ENCODE data around the gene ATP6V1G2.

Gene ATP6V1G2

DNA sequence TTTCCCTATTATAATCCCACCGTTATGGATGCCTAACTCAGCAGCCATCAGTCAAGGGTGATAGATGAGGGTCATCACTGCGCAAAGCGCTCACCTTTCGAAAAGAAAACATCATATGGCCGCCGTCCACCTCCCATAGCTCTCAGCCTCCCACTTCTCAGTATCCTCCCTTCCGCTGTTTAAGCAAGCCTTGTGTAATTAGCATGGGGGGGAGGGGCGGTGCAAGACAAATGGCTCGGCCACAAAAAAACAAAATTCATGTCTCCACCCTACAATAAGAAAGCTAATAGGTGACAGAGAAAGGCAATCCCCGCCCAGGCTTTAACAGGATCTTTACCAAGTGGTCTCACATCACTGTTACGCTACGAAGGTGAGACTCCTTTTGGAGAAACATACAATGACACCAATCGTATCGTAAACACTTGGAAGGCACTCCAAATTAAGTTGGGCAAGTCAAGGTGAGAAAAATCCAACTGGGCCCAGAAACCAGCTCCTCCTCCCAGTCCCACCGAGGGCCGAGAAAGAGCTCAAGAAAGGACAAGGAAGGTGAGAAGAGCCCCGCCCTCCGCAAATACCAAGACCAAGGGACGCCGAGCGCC is 5.2 kb downstream of the ATP6V1G2 start:
- ChIA-PET CTCF (interaction anchor here (0.7 to 13.9 kb wide), 9 partner anchors 10 to 343 kb away, joined by 3 to 431 read pairs (median 4); partner anchors contain the start of genes MCCD1 and NCR3), POLR2A (interaction anchor here (0.6 to 4.2 kb wide), 48 partner anchors 9 to 1430 kb away, joined by 3 to 112 read pairs (median 5); partner anchors contain the start of genes ATF6B, BAG6, C6orf47 and GPANK1)
- Histone ChIP-seq H3K27ac (ENCODE audit: extremely low read depth, low read depth, low read length) (peak overlapping the region; percentile 100), H3K4me1 (ENCODE audit: control insufficient read depth, insufficient read depth, low read length) (peaks cover 14% of the 10 kb centered on the region), H3K9me3 (ENCODE audit: control insufficient read depth, insufficient read depth, low read depth, low read length) (no peaks in the 10 kb centered on the region), H3K36me3 (ENCODE audit: control insufficient read depth in 2 of 2, insufficient read depth in 1 of 2, low read length in 2 of 2) (peaks cover 46 to 50% of the 10 kb centered on the region in 2 experiments), H3K4me3 (ENCODE audit: low read depth, low read length) (peak overlapping the region; percentile 64)
- TF ChIP-seq ZNF623 (tag by site-specific recombination; IDR thresholded peaks at IDR 0.05) (no peak), KLF8 (tag by site-specific recombination; IDR thresholded peaks at IDR 0.05) (0 out of 2 replicates have a peak, but pooled peaks have one; percentile 13), WT1 (tag by site-specific recombination; IDR thresholded peaks at IDR 0.05) (peak; percentile 95), ZNF76 (tag by site-specific recombination; IDR thresholded peaks at IDR 0.05; ENCODE audit: borderline replicate concordance, low read depth) (no peak), ZBTB11 (tag by site-specific recombination; conservative IDR thresholded peaks at IDR 0.05; ENCODE audit: low read depth) (no peak), ZNF529 (tag by site-specific recombination; IDR thresholded peaks at IDR 0.05; ENCODE audit: insufficient replicate concordance) (no peak), ZNF654 (tag by site-specific recombination; IDR thresholded peaks at IDR 0.05; ENCODE audit: low read depth) (0 out of 2 replicates have a peak, but pooled peaks have one; percentile 1), KLF9 (tag by site-specific recombination; IDR thresholded peaks at IDR 0.05; ENCODE audit: low read depth) (peak; percentile 41; the same call in 1 of the 2 replicates), ZNF510 (tag by site-specific recombination; IDR thresholded peaks at IDR 0.05; ENCODE audit: insufficient replicate concordance) (no peak), ZNF621 (tag by site-specific recombination; IDR thresholded peaks at IDR 0.05) (no peak), ZNF777 (tag by site-specific recombination; IDR thresholded peaks at IDR 0.05; ENCODE audit: borderline replicate concordance) (no peak), ATF2 (tag by site-specific recombination; IDR thresholded peaks at IDR 0.05; ENCODE audit: low read depth) (no peak), ZNF221 (tag by site-specific recombination; IDR thresholded peaks at IDR 0.05; ENCODE audit: borderline replicate concordance) (0 out of 2 replicates have a peak, but pooled peaks have one; percentile 1), GFI1B (tag by site-specific recombination; IDR thresholded peaks at IDR 0.05) (no peak), ZNF785 (tag by site-specific recombination; IDR thresholded peaks at IDR 0.05) (no peak), PATZ1 (tag by site-specific recombination; IDR thresholded peaks at IDR 0.05) (0 out of 2 replicates have a peak, but pooled peaks have one; percentile 5), ZNF404 (tag by site-specific recombination; IDR thresholded peaks at IDR 0.05) (no peak), ZSCAN30 (tag by site-specific recombination; IDR thresholded peaks at IDR 0.05) (0 out of 2 replicates have a peak, but pooled peaks have one; percentile 26), ZNF571 (tag by site-specific recombination; IDR thresholded peaks at IDR 0.05) (no peak), SP2 (tag by site-specific recombination; IDR thresholded peaks at IDR 0.05) (peak; percentile 41)
- TF ChIP-seq, protein P1, sequence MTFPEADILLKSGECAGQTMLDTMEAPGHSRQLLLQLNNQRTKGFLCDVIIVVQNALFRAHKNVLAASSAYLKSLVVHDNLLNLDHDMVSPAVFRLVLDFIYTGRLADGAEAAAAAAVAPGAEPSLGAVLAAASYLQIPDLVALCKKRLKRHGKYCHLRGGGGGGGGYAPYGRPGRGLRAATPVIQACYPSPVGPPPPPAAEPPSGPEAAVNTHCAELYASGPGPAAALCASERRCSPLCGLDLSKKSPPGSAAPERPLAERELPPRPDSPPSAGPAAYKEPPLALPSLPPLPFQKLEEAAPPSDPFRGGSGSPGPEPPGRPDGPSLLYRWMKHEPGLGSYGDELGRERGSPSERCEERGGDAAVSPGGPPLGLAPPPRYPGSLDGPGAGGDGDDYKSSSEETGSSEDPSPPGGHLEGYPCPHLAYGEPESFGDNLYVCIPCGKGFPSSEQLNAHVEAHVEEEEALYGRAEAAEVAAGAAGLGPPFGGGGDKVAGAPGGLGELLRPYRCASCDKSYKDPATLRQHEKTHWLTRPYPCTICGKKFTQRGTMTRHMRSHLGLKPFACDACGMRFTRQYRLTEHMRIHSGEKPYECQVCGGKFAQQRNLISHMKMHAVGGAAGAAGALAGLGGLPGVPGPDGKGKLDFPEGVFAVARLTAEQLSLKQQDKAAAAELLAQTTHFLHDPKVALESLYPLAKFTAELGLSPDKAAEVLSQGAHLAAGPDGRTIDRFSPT (tag by site-specific recombination; IDR thresholded peaks at IDR 0.05): no peak
- TF ChIP-seq, protein P2, sequence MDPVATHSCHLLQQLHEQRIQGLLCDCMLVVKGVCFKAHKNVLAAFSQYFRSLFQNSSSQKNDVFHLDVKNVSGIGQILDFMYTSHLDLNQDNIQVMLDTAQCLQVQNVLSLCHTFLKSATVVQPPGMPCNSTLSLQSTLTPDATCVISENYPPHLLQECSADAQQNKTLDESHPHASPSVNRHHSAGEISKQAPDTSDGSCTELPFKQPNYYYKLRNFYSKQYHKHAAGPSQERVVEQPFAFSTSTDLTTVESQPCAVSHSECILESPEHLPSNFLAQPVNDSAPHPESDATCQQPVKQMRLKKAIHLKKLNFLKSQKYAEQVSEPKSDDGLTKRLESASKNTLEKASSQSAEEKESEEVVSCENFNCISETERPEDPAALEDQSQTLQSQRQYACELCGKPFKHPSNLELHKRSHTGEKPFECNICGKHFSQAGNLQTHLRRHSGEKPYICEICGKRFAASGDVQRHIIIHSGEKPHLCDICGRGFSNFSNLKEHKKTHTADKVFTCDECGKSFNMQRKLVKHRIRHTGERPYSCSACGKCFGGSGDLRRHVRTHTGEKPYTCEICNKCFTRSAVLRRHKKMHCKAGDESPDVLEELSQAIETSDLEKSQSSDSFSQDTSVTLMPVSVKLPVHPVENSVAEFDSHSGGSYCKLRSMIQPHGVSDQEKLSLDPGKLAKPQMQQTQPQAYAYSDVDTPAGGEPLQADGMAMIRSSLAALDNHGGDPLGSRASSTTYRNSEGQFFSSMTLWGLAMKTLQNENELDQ (tag by site-specific recombination; IDR thresholded peaks at IDR 0.05; ENCODE audit: low read depth): no peak
- TF ChIP-seq, protein P3, sequence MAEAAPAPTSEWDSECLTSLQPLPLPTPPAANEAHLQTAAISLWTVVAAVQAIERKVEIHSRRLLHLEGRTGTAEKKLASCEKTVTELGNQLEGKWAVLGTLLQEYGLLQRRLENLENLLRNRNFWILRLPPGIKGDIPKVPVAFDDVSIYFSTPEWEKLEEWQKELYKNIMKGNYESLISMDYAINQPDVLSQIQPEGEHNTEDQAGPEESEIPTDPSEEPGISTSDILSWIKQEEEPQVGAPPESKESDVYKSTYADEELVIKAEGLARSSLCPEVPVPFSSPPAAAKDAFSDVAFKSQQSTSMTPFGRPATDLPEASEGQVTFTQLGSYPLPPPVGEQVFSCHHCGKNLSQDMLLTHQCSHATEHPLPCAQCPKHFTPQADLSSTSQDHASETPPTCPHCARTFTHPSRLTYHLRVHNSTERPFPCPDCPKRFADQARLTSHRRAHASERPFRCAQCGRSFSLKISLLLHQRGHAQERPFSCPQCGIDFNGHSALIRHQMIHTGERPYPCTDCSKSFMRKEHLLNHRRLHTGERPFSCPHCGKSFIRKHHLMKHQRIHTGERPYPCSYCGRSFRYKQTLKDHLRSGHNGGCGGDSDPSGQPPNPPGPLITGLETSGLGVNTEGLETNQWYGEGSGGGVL (tag by site-specific recombination; IDR thresholded peaks at IDR 0.05): no peak

Data from HEK293 (cell line).